Activated CD8-positive, alpha-beta T cell treated with anti-CD3 and anti-CD28 coated beads for 36 hours (primary cell): ENCODE data around the gene HM13. TPM values are rescaled to one million over a fixed set of nuclear protein-coding genes. Genes with fewer than 3 reads are reported as not detected.

ENCODE experiments used
- ATAC-seq: fragments of 200-7000 bp; cut with Tn5 transposase; one replicate; pipeline ENCODE4 v1.10.0; 2021; ENCODE audit warnings: mild to moderate bottlenecking, moderate library complexity
- CTCF ChIA-PET: fragments of 350-600 bp; sonication (Branson Sonifier 250); formaldehyde crosslinking; loops from one replicate; lab custom pipeline; 2021; ENCODE audit warnings: antibody characterized with exemption; lab: Charles Lee
- POLR2A ChIA-PET: fragments of 350-600 bp; sonication (Branson Sonifier 250); formaldehyde crosslinking; loops from one replicate; lab custom pipeline; 2021; ENCODE audit warnings: antibody characterized with exemption; lab: Charles Lee
- DNase-seq: peaks from one replicate; pipeline ENCODE4 v3.0.0-alpha.2; 2020
- H3K27ac Mint-ChIP-seq: one replicate; pipeline ENCODE4 v1.8.0; 2021; ENCODE audit warnings: mild to moderate bottlenecking, mixed read lengths
- H3K27me3 Mint-ChIP-seq: one replicate; pipeline ENCODE4 v1.8.0; 2021; ENCODE audit warnings: mixed read lengths
- H3K36me3 Mint-ChIP-seq: one replicate; pipeline ENCODE4 v1.8.0; 2021; ENCODE audit warnings: low read depth, mixed read lengths
- H3K4me1 Mint-ChIP-seq: one replicate; pipeline ENCODE4 v1.8.0; 2021; ENCODE audit warnings: low read depth, mixed read lengths
- H3K4me3 Mint-ChIP-seq: one replicate; pipeline ENCODE4 v1.8.0; 2021; ENCODE audit warnings: mild to moderate bottlenecking, moderate library complexity, mixed read lengths
- H3K9me3 Mint-ChIP-seq: one replicate; pipeline ENCODE4 v1.8.0; 2021; ENCODE audit warnings: mixed read lengths
- CTCF ChIP-seq: fragments of 200-600 bp; IDR thresholded peaks from one replicate; pipeline ENCODE4 v1.8.0; 2022; ENCODE audit warnings: antibody characterized with exemption, mild to moderate bottlenecking
- intact Hi-C: fragments of 100-400 bp; cut with micrococcal nuclease; formaldehyde crosslinking; loops from one replicate; pipeline ENCODE4 v1.10.0; 2022
- total RNA-seq, 2 experiments: library from RNA; stranded (reverse); gene quantifications; one replicate each; pipeline ENCODE4 v1.2.3, GENCODE V29; 2021

The HM13 gene
- total RNA-seq, 2 experiments from 2014 or later, result 91.6 to 95.5 TPM

- H3K27me3 Mint-ChIP-seq, result peaks cover 47% of the 10 kb centered on the region
- TF ChIP-seq CTCF, result no peak
- CTCF ChIA-PET, result interaction anchor here (1.3 to 4.6 kb wide), 2 partner anchors 12 to 26 kb away, joined by 3 to 23 read pairs; no protein-coding TSS in a partner anchor
- ATAC-seq (no peak), DNase-seq (no peak)
- POLR2A ChIA-PET, result no interaction called here
- intact Hi-C loops, result no loop called here
- H3K4me3 Mint-ChIP-seq, result no peak overlapping the region
- H3K4me1 Mint-ChIP-seq, result peaks cover 15% of the 10 kb centered on the region
- H3K27ac Mint-ChIP-seq, result no peak overlapping the region
- H3K36me3 Mint-ChIP-seq, result no peaks in the 10 kb centered on the region
- H3K9me3 Mint-ChIP-seq, result peaks cover 2% of the 10 kb centered on the region
Measured at GRCh38 chr20:31476643-31477215, 37.5 kb upstream of the HM13 start.

- Mint-ChIP-seq H3K27ac (no peak overlapping the region), H3K9me3 (no peaks in the 10 kb centered on the region), H3K4me1 (peaks cover 19% of the 10 kb centered on the region), H3K27me3 (peaks cover 30% of the 10 kb centered on the region), H3K4me3 (no peak overlapping the region), H3K36me3 (no peaks in the 10 kb centered on the region)
- ChIA-PET CTCF (interaction anchor here (9.2 kb wide), 1 partner anchor 19 kb away, joined by 57 read pairs; no protein-coding TSS in a partner anchor), POLR2A (no interaction called here)
- TF ChIP-seq CTCF, result no peak
- ATAC-seq, result peak; percentile 45
- no peak for DNase-seq
- intact Hi-C loops, result no loop called here
Measured at GRCh38 chr20:31484001-31484400, 30.2 kb upstream of the HM13 start.

GRCh38 chr20:31485450-31486339 is 28.5 kb upstream of the HM13 start:
- H3K27me3 Mint-ChIP-seq, result peaks cover 30% of the 10 kb centered on the region
- POLR2A ChIA-PET, result no interaction called here

GRCh38 chr20:31488115-31488514 is 26.1 kb upstream of the HM13 start:
- DNase-seq, result no peak
- CTCF ChIA-PET, result interaction anchor here (1.3 to 9.2 kb wide), 2 partner anchors 12 to 15 kb away, joined by 3 to 57 read pairs; no protein-coding TSS in a partner anchor
- Mint-ChIP-seq H3K9me3 (no peaks in the 10 kb centered on the region), H3K4me3 (no peak overlapping the region), H3K36me3 (no peaks in the 10 kb centered on the region), H3K4me1 (peaks cover 19% of the 10 kb centered on the region), H3K27me3 (peaks cover 23% of the 10 kb centered on the region), H3K27ac (no peak overlapping the region)
- intact Hi-C loops, result no loop called here
- POLR2A ChIA-PET, result no interaction called here
- no peak for TF ChIP-seq CTCF
- no peak for ATAC-seq

More at GRCh38 chr20:31485450-31486339, 28.5 kb upstream of the HM13 start:
- no peak for TF ChIP-seq CTCF
- Mint-ChIP-seq H3K4me3 (no peak overlapping the region), H3K36me3 (no peaks in the 10 kb centered on the region), H3K4me1 (peaks cover 19% of the 10 kb centered on the region), H3K27ac (no peak overlapping the region), H3K9me3 (no peaks in the 10 kb centered on the region)
- ATAC-seq, result peak; percentile 24
- CTCF ChIA-PET, result interaction anchor here (0.7 to 9.2 kb wide), 4 partner anchors 17 to 127 kb away, joined by 3 to 57 read pairs (median 4); partner anchors contain the start of gene DEFB123
- intact Hi-C loops, result no loop called here
- peak; percentile 15 for DNase-seq
